HFF-Myc (cell line): ENCODE data around the gene RNASEH2C.

Experiments used
- DNase-seq: peaks from one replicate; pipeline ENCODE4 v3.0.0-alpha.2; 2011; ENCODE audit warnings: low read depth; ENCODE audit errors: extremely low read depth
- H3K4me3 ChIP-seq: replicated peaks from 2 replicates; pipeline ENCODE4 v1.5.1; 2011; ENCODE audit warnings: low read depth, mild to moderate bottlenecking, control low read depth, low read length
- CTCF ChIP-seq: IDR thresholded peaks from 2 replicates; pipeline ENCODE4 v1.5.1; 2012; ENCODE audit warnings: mild to moderate bottlenecking, low read depth, low read length, control low read depth; ENCODE audit errors: missing control alignments

The RNASEH2C gene

GRCh38 chr11:65701686-65702085 is 18.9 kb downstream of the RNASEH2C start:
- DNase-seq, result no peak
- no peak for TF ChIP-seq CTCF
- H3K4me3 ChIP-seq, result no peak overlapping the region

GRCh38 chr11:65700399-65700798 is 20.2 kb downstream of the RNASEH2C start:
- TF ChIP-seq CTCF, result no peak

GRCh38 chr11:65699306-65699705 is 21.3 kb downstream of the RNASEH2C start:
- no peak for TF ChIP-seq CTCF
- DNase-seq, result no peak
- H3K4me3 ChIP-seq, result no peak overlapping the region

More at GRCh38 chr11:65700399-65700798, 20.2 kb downstream of the RNASEH2C start:
- DNase-seq, result no peak
- H3K4me3 ChIP-seq, result no peak overlapping the region

- no peak overlapping the region for H3K4me3 ChIP-seq
- TF ChIP-seq CTCF, result no peak
- DNase-seq, result no peak
Observed at GRCh38 chr11:65698205-65698604, 22.4 kb downstream of the RNASEH2C start.

- no peak overlapping the region for H3K4me3 ChIP-seq
- no peak for TF ChIP-seq CTCF
- no peak for DNase-seq
Observed at GRCh38 chr11:65696802-65697552, 23.6 kb downstream of the RNASEH2C start.

GRCh38 chr11:65695459-65696241 is 24.9 kb downstream of the RNASEH2C start:
- DNase-seq, result no peak
- no peak overlapping the region for H3K4me3 ChIP-seq
- no peak for TF ChIP-seq CTCF
